Stimulated activated CD8-positive, alpha-beta memory T cell treated with anti-CD3 and anti-CD28 coated beads, Interleukin-15, amount 100 ng/mL, for 48 hours (primary cell): ENCODE measurements around the gene DOCK6.

Source experiments
- DNase-seq, 2 donors: peaks; one replicate each; pipeline ENCODE4 v3.0.0-alpha.2; 2020; ENCODE audit warnings: low read depth in 2 of 2

DOCK6 gene

GRCh38 chr19:11261971-11262839 lies at the start of gene DOCK6:
Gene DOCK6 (minus strand): TSS chr19:11262524. CDS start chr19:11262440, 84 bp downstream.
- no peak for DNase-seq

- no peak for DNase-seq
Observed at GRCh38 chr19:11306337-11306736, 44.0 kb upstream of the DOCK6 start.

- no peak for DNase-seq
Observed at GRCh38 chr19:11304936-11305335, 42.6 kb upstream of the DOCK6 start.

- DNase-seq, result no peak
Observed at GRCh38 chr19:11300811-11301120, 38.4 kb upstream of the DOCK6 start.

GRCh38 chr19:11299946-11300810 lies 37.9 kb upstream of the DOCK6 start:
- DNase-seq, result no peak

GRCh38 chr19:11296264-11296663 lies 33.9 kb upstream of the DOCK6 start:
- DNase-seq, result no peak

GRCh38 chr19:11295665-11296245 lies 33.4 kb upstream of the DOCK6 start, which contains the start of gene TSPAN16:
Gene TSPAN16 (plus strand): TSS chr19:11296160. CDS start chr19:11296298, 138 bp downstream.
- DNase-seq, result no peak

- DNase-seq, result no peak
Observed at GRCh38 chr19:11295180-11295579, 32.9 kb upstream of the DOCK6 start.

GRCh38 chr19:11293433-11294389 lies 31.4 kb upstream of the DOCK6 start:
- peak; percentile 64 to 77 for DNase-seq

GRCh38 chr19:11291991-11292390 lies 29.7 kb upstream of the DOCK6 start:
- no peak for DNase-seq

- DNase-seq, result no peak
Observed at GRCh38 chr19:11291415-11291814, 29.1 kb upstream of the DOCK6 start.

GRCh38 chr19:11290256-11290655 lies 27.9 kb upstream of the DOCK6 start:
- no peak for DNase-seq

- DNase-seq, result no peak
Observed at GRCh38 chr19:11288349-11288748, 26.0 kb upstream of the DOCK6 start.

- DNase-seq, result no peak
Observed at GRCh38 chr19:11286312-11286974, 24.1 kb upstream of the DOCK6 start.

- DNase-seq, result no peak
Observed at GRCh38 chr19:11284515-11284914, 22.2 kb upstream of the DOCK6 start.

- DNase-seq, result no peak
Observed at GRCh38 chr19:11281356-11282049, 19.2 kb upstream of the DOCK6 start.

GRCh38 chr19:11279505-11280236 lies 17.3 kb upstream of the DOCK6 start:
- DNase-seq, result peak in 1 of 2 donors; percentile 17

- DNase-seq, result no peak
Observed at GRCh38 chr19:11278670-11279069, 16.3 kb upstream of the DOCK6 start.

- DNase-seq, result no peak
Observed at GRCh38 chr19:11274533-11275086, 12.3 kb upstream of the DOCK6 start.
